K562 (cell line): ENCODE data around the gene KRT39. TPM values are rescaled to one million over a fixed set of nuclear protein-coding genes. Genes with fewer than 3 reads are reported as not detected.
"Not testable (repeated sequence)": the region's sequence is repeated elsewhere in the genome, so short reads cannot be mapped to it uniquely, and the experiment has no call there.

ENCODE experiments used
- ATAC-seq: fragments of 200-7000 bp; cut with Tn5 transposase; 3 replicates; pipeline ENCODE4 v1.9.1; 2020; ENCODE audit warnings: moderate library complexity
- BruUV-seq: library from RNA; stranded (reverse); fragments of 400-500 nt; replicated peaks from 2 replicates; lab custom pipeline; 2021; lab: Mats Ljungman, UMichigan
- CTCF ChIA-PET: fragments of 300-600 bp; formaldehyde crosslinking; extraction: SDS; loops from one replicate; lab custom pipeline; 2021; ENCODE audit warnings: low intra/inter-chr PET ratio; lab: Yijun Ruan, JAX
- POLR2A ChIA-PET: fragments of 300-600, 350-650 bp; sonication (Branson Sonifier 250); formaldehyde crosslinking; extraction: SDS; loops from one replicate; lab custom pipeline; 2021; ENCODE audit warnings: antibody characterized with exemption, inconsistent platforms; lab: Yijun Ruan, JAX
- DNase-seq, 4 experiments: peaks; one replicate each; pipeline versions ENCODE4 v3.0.0 to v3.0.0-alpha.2; 2011 to 2018; ENCODE audit warnings: low spot score in 3 of 4, mixed read lengths in 3 of 4; ENCODE audit errors: extremely low read depth in 1 of 4
- FAIRE-seq: peaks from 2 replicates; lab custom pipeline; 2011; peaks lifted over from hg19 to GRCh38; lab: Jason Lieb, UNC
- H2AFZ ChIP-seq: 2 replicates; pipeline ENCODE4 v1.6.0; 2011; ENCODE audit warnings: low read depth, low read length, control low read depth, inconsistent platforms
- H3K27ac ChIP-seq: fragments of 200-600 bp; 3 replicates; pipeline ENCODE4 v1.8.0; 2011; ENCODE audit warnings: low read depth, mild to moderate bottlenecking, control low read depth, inconsistent platforms, low read length, moderate library complexity, mixed read lengths; ENCODE audit errors: extremely low read depth
- H3K27me3 ChIP-seq, 2 experiments: fragments of 300-600 bp in 1 of 2; 2 replicates in 1 of 2; 3 replicates in 1 of 2; pipeline versions ENCODE4 v1.6.0 to v1.8.0; 2011; ENCODE audit warnings: inconsistent platforms in 2 of 2, low read length in 2 of 2, mild to moderate bottlenecking in 1 of 2, mixed read lengths in 1 of 2, moderate library complexity in 1 of 2; ENCODE audit not compliant: control insufficient read depth in 2 of 2, insufficient read depth in 2 of 2
- H3K36me3 ChIP-seq: fragments of 300-600 bp; 3 replicates; pipeline ENCODE4 v1.8.0; 2011; ENCODE audit warnings: mild to moderate bottlenecking, low read length, inconsistent platforms; ENCODE audit not compliant: control insufficient read depth, insufficient read depth
- H3K4me1 ChIP-seq, 2 experiments: fragments of 200-600 bp in 1 of 2; replicated peaks in 1 of 2; 2 replicates in 1 of 2; 3 replicates in 1 of 2; pipeline versions ENCODE4 v1.5.1 to v1.8.0; 2011; ENCODE audit warnings: inconsistent platforms in 2 of 2, low read length in 2 of 2, mild to moderate bottlenecking in 1 of 2, mixed read lengths in 1 of 2, moderate library complexity in 1 of 2; ENCODE audit not compliant: control insufficient read depth in 2 of 2, insufficient read depth in 2 of 2
- H3K4me2 ChIP-seq: 2 replicates; pipeline ENCODE4 v1.6.1; 2011; ENCODE audit warnings: low read length, control low read depth, inconsistent platforms, mixed read lengths; ENCODE audit not compliant: insufficient read depth
- H3K4me3 ChIP-seq: fragments of 200-600 bp; sonication (generic), shearing (Covaris generic); 2 replicates; pipeline ENCODE4 v1.5.1; 2016; ENCODE audit warnings: control low read depth, inconsistent platforms
- H3K79me2 ChIP-seq: fragments of 200-600 bp; 3 replicates; pipeline ENCODE4 v1.8.0; 2011; ENCODE audit warnings: low read length, inconsistent platforms; ENCODE audit not compliant: control insufficient read depth, insufficient read depth
- H3K9ac ChIP-seq, 2 experiments: 2 replicates each; pipeline versions ENCODE4 v1.6.0 to v1.6.1; 2011; ENCODE audit warnings: low read depth in 2 of 2, low read length in 2 of 2, control low read depth in 1 of 2, inconsistent platforms in 1 of 2, mild to moderate bottlenecking in 1 of 2, mixed read lengths in 1 of 2; ENCODE audit not compliant: insufficient read depth in 1 of 2
- H3K9me1 ChIP-seq: one replicate; pipeline ENCODE4 v1.6.0; 2011; ENCODE audit warnings: inconsistent platforms, mild to moderate bottlenecking, low read length, moderate library complexity; ENCODE audit not compliant: control insufficient read depth, insufficient read depth
- H3K9me3 ChIP-seq: replicated peaks from 2 replicates; pipeline ENCODE4 v1.5.1; 2011; ENCODE audit warnings: low read depth, low read length, inconsistent platforms; ENCODE audit not compliant: control insufficient read depth, insufficient read depth
- H4K20me1 ChIP-seq: replicated peaks from 2 replicates; pipeline ENCODE4 v1.6.1; 2011; ENCODE audit warnings: low read length, inconsistent platforms, mixed read lengths; ENCODE audit not compliant: control insufficient read depth, insufficient read depth
- ELF4 ChIP-seq: fragments of 450-650 bp; formaldehyde crosslinking; IDR thresholded peaks from 2 replicates; pipeline ENCODE4 v1.4.0; 2022; ENCODE audit warnings: missing genetic modification characterization
- FOXJ2 ChIP-seq: fragments of 200-800 bp; sonication (Bioruptor generic); IDR thresholded peaks from 2 replicates; pipeline ENCODE4 v1.6.1; 2016; ENCODE audit warnings: missing genetic modification characterization, missing compliant biosample characterization
- RBM25 ChIP-seq: fragments of 200-400 bp; formaldehyde crosslinking; IDR thresholded peaks from 2 replicates; pipeline ENCODE4 v1.6.1; 2018; ENCODE audit warnings: low read length, low read depth, moderate library complexity; ENCODE audit not compliant: severe bottlenecking
- RFX1 ChIP-seq: fragments of 450-650 bp; IDR thresholded peaks from 2 replicates; pipeline ENCODE4 v1.6.1; 2016; ENCODE audit warnings: mild to moderate bottlenecking, moderate library complexity
- VEZF1 ChIP-seq: fragments of 200-800 bp; sonication (Bioruptor generic); IDR thresholded peaks from 2 replicates; pipeline ENCODE4 v1.6.1; 2017; ENCODE audit warnings: missing genetic modification characterization, missing compliant biosample characterization
- ZBTB2 ChIP-seq: fragments of 450-650 bp; IDR thresholded peaks from 2 replicates; pipeline ENCODE4 v1.6.1; 2016; ENCODE audit warnings: antibody characterized with exemption
- WGBS: fragments of 100-300 bp; shearing (Covaris generic); methylation state at CpG from one replicate; pipeline ENCODE4 v1.1.6; 2016; ENCODE audit warnings: low coverage, mixed read lengths; ENCODE audit not compliant: insufficient coverage; ENCODE audit errors: missing lambda C conversion rate; 5-methylcytosine and 5-hydroxymethylcytosine counted together
- in situ Hi-C: fragments of 300-500 bp; cut with MboI; formaldehyde crosslinking; loops from 4 replicates; pipeline ENCODE4 v1.15.0; 2018; ENCODE audit warnings: inconsistent platforms, mixed read lengths
- intact Hi-C: fragments of 100-400 bp; cut with micrococcal nuclease; formaldehyde crosslinking; loops from 2 replicates; pipeline ENCODE4 v1.14.2; 2022
- polyA plus RNA-seq, 8 experiments: library from polyadenylated mRNA; depleted of rRNA in 4 of 8; stranded (reverse) in 5 of 8; unstranded in 3 of 8; fragments of >200 nt; fragmentation: Nextera tagmentation in 2 of 8; fragmentation: Illumina TruSeq in 1 of 8; extraction: Ambion mirVana in 2 of 8; extraction: Trizol in 1 of 8; gene quantifications; 2 replicates each; pipeline versions ENCODE4 v1.2.1 to v1.2.3, GENCODE V29; 2011 to 2014; ENCODE audit warnings: inconsistent platforms in 1 of 8, missing spikeins in 1 of 8
- total RNA-seq, 7 experiments: library from RNA; depleted of rRNA in 6 of 7; stranded (reverse); fragments of >200 nt in 6 of 7; fragmentation: Illumina TruSeq in 2 of 7; extraction: Trizol in 2 of 7; gene quantifications; 2 replicates each; pipeline versions ENCODE4 v1.2.1 to v1.2.3, GENCODE V29; 2011 to 2021; ENCODE audit warnings: low replicate concordance in 1 of 7

Gene KRT39
- total and polyA plus RNA-seq, 9 of the 15 experiments (the other 6 are each of a cell fraction or from before 2014, with no cell fraction given): not detected

DNA sequence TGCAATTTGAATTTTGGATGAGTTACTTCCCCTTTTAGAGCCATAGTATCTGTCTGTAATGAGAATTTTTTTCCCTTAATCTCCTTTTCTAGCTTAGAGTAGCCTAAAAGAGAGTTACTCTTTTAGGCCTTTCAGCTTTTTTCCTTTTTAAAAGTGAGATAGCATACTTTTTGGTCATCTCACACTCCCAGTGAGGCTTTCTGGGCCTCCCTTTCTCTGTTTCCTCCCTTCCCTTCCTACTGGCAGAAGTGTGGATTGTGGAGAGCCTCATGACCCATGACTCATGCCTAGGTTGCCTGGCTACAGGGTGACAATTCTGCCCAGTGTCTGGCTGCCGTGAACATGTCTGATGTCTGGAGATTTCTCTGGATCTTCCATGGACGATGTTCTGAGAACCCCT lies 44.5 kb downstream of the KRT39 start (continued):
- TF ChIP-seq VEZF1 (0 out of 2 replicates have a peak, but pooled peaks have one; percentile 14), FOXJ2 (tag) (peak; percentile 38; the same call in 1 of the 2 replicates), RFX1 (peak; percentile 79), ELF4 (CRISPR knock-in tag) (no peak)
- TF ChIP-seq, all 486 proteins: peak for 14

GRCh38 chr17:40921026-40921425 lies 45.7 kb downstream of the KRT39 start:
- Histone ChIP-seq H3K4me2 (no peak overlapping the region), H3K79me2 (no peaks in the 10 kb centered on the region), H2AFZ (no peak overlapping the region), H3K36me3 (no peaks in the 10 kb centered on the region), H3K9ac (no peak overlapping the region), H3K4me3 (no peak overlapping the region), H4K20me1 (no peaks in the 10 kb centered on the region), H3K27me3 (peaks cover 5 to 7% of the 10 kb centered on the region in 2 experiments; a peak in 4 of 5 replicates), H3K9me1 (no peaks in the 10 kb centered on the region), H3K4me1 (no peaks in the 10 kb centered on the region), H3K9me3 (no peaks in the 10 kb centered on the region), H3K27ac (no peak overlapping the region)
- POLR2A ChIA-PET: no interaction called here
- TF ChIP-seq ZBTB2 (no peak), RBM25 (peak; percentile 30)
- FAIRE-seq (no peak), ATAC-seq (no peak), DNase-seq (no peak)
- CTCF ChIA-PET: no interaction called here
- intact Hi-C loops (no loop called here), in situ Hi-C loops (no loop called here)
- BruUV-seq: no TSS peak
- WGBS: 0% methylated on average over 2 of the region's 2 CpGs

- POLR2A ChIA-PET: interaction anchor here (0.6 kb wide), 1 partner anchor 9 kb away, joined by 3 read pairs; no protein-coding TSS in a partner anchor
- in situ Hi-C loops, H2AFZ ChIP-seq, H3K36me3 ChIP-seq, H3K4me2 ChIP-seq, H3K4me3 ChIP-seq, intact Hi-C loops, DNase-seq, H3K9me3 ChIP-seq, BruUV-seq, H3K27ac ChIP-seq, H3K4me1 ChIP-seq, H3K9ac ChIP-seq, H4K20me1 ChIP-seq, H3K79me2 ChIP-seq, H3K9me1 ChIP-seq, ATAC-seq, H3K27me3 ChIP-seq, FAIRE-seq: not testable (repeated sequence)
- 0% methylated on average over 2 of the region's 2 CpGs for WGBS
- CTCF ChIA-PET: interaction anchor here (0.6 kb wide), 1 partner anchor 311 kb away, joined by 4 read pairs; no protein-coding TSS in a partner anchor
Observed at GRCh38 chr17:40917116-40917515, 49.6 kb downstream of the KRT39 start.
